ENCODE results near the gene MALRD1. TPM values are rescaled to one million over a fixed set of nuclear protein-coding genes. Genes with fewer than 3 reads are reported as not detected.

MALRD1 gene
- total RNA-seq, 2 experiments from 2014 or later: not detected

DNA sequence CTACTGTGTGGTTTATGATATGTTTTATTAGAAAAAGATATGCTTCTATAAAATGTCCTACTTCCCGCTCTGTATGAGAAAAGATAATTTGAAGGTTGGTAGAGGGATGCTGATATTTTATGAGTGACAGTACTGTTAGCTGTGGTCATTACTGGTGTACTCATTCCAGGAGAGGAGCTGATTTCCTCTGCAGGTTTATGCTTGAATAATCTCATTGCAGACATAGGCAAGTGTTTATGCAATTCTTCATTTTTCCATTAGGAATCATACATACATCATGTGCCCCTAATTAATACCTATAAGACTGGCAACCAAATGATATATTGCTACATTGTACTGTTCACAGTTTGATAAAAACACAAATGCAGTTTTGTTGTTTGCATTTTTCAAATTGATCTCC is 269.4 kb downstream of the MALRD1 start:
- intact Hi-C loops (cut with DNase I, micrococcal nuclease): no loop called here
- H3K36me3 Mint-ChIP-seq (ENCODE audit: low read depth): no peaks in the 10 kb centered on the region
- ChIA-PET POLR2A (no interaction called here), CTCF (no interaction called here)
- H3K9me3 Mint-ChIP-seq (ENCODE audit: low read depth): no peaks in the 10 kb centered on the region
- no peak overlapping the region for H3K4me3 Mint-ChIP-seq
- H3K27ac Mint-ChIP-seq: no peak overlapping the region
- no peaks in the 10 kb centered on the region for H3K27me3 Mint-ChIP-seq
- no peaks in the 10 kb centered on the region for H3K4me1 Mint-ChIP-seq
- no peak for DNase-seq
- ATAC-seq: no peak

DNA sequence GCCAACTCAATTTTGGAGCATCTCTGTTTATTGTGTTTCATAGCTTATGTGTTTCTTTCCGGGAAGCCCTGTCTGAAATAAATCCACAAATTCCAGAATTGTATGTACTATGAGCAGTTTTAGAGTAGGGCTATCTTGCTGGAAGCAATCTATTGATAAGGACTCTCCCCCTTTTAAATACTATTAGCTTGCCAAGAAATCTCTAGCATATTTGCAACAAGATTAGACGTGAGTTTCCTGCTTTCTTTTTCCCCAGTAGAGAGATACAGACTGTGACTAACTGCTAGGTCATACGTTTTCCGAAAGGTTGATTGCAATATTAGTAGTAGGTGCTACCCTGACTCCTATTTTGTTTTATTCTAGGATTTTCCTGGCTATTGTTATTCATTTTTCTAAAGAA is 277.0 kb downstream of the MALRD1 start:
- Mint-ChIP-seq H3K27ac (no peak overlapping the region), H3K4me3 (no peak overlapping the region)
- ATAC-seq: no peak

DNA sequence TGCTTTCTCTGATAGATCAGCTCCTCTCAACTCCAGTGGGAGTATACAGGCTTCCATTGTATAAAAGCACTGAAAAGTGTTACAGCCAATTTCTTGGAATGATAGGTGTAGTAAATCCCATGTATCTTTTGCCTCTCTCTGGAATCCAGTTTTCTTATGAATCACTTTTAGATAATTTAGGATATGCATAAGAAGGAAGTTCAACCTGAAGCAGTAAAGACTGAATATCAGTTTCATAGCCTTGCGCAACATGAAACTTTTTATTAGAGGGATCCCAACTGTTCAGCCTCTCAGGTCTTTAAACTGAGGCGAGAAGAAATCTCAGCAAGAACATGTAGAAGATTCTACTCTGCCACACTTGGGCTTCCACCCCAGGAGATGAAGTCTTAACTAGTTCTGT is 280.0 kb downstream of the MALRD1 start:
- intact Hi-C loops (cut with DNase I, micrococcal nuclease): no loop called here
- Mint-ChIP-seq H3K4me3 (no peak overlapping the region), H3K9me3 (ENCODE audit: low read depth) (peaks cover 4% of the 10 kb centered on the region), H3K4me1 (no peaks in the 10 kb centered on the region), H3K27ac (no peak overlapping the region), H3K27me3 (no peaks in the 10 kb centered on the region), H3K36me3 (ENCODE audit: low read depth) (no peaks in the 10 kb centered on the region)
- ATAC-seq (no peak), DNase-seq (no peak)
- ChIA-PET POLR2A (no interaction called here), CTCF (no interaction called here)

More for the DNA sequence above, 277.0 kb downstream of the MALRD1 start:
- Mint-ChIP-seq H3K36me3 (ENCODE audit: low read depth) (no peaks in the 10 kb centered on the region), H3K27me3 (no peaks in the 10 kb centered on the region), H3K4me1 (no peaks in the 10 kb centered on the region), H3K9me3 (ENCODE audit: low read depth) (peaks cover 4% of the 10 kb centered on the region)
- intact Hi-C loops (cut with DNase I, micrococcal nuclease): no loop called here
- POLR2A ChIA-PET: no interaction called here
- CTCF ChIA-PET: no interaction called here
- DNase-seq: no peak

DNA sequence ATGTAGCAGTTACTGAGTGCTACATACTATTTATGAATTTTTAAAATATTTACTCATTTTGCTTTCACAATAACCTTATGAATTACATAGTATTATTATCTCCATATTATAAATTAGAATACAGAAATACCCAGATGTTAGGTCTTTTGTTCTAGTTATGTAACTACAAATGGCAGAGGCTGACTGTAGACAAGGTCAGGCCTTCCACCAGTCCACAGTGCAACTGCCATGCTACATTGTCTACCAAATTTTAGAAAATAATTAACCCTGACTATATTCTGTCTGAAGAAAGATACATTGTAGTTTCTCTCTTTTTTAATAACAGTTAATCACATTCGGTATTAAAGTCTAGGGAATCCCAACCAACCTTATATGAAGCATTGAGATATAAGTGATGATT is 280.9 kb downstream of the MALRD1 start:
- CTCF ChIA-PET: no interaction called here
- Mint-ChIP-seq H3K4me1 (no peaks in the 10 kb centered on the region), H3K4me3 (no peak overlapping the region)

DNA sequence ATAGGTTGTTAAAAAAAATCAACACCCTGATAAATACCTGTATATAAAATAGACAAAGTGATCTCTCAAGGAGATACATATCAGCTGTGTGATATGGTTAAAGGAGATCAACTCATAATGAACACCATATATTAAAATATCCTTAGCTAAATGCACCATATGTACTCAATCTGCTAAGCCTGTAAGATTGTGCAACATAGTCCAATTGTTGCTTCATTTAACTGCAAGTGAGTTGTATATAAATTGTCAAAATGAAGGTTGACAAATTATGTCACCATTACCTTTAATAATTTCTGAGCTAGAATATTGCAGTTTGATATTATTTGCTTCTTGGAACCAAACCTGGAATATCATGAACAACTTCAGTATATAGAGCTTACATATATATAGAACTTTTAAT is 283.7 kb downstream of the MALRD1 start:
- H3K4me1 Mint-ChIP-seq: no peaks in the 10 kb centered on the region
- intact Hi-C loops (cut with DNase I, micrococcal nuclease): no loop called here
- H3K36me3 Mint-ChIP-seq (ENCODE audit: low read depth): no peaks in the 10 kb centered on the region
- peaks cover 6% of the 10 kb centered on the region for H3K9me3 Mint-ChIP-seq (ENCODE audit: low read depth)
- H3K4me3 Mint-ChIP-seq: no peak overlapping the region
- ChIA-PET POLR2A (no interaction called here), CTCF (no interaction called here)
- no peak overlapping the region for H3K27ac Mint-ChIP-seq
- ATAC-seq: no peak
- no peak for DNase-seq
- H3K27me3 Mint-ChIP-seq: no peaks in the 10 kb centered on the region

More for the DNA sequence above, 280.9 kb downstream of the MALRD1 start:
- DNase-seq (no peak), ATAC-seq (no peak)
- Mint-ChIP-seq H3K27ac (no peak overlapping the region), H3K9me3 (ENCODE audit: low read depth) (peaks cover 4% of the 10 kb centered on the region), H3K36me3 (ENCODE audit: low read depth) (no peaks in the 10 kb centered on the region), H3K27me3 (no peaks in the 10 kb centered on the region)
- POLR2A ChIA-PET: no interaction called here
- intact Hi-C loops (cut with DNase I, micrococcal nuclease): no loop called here

DNA sequence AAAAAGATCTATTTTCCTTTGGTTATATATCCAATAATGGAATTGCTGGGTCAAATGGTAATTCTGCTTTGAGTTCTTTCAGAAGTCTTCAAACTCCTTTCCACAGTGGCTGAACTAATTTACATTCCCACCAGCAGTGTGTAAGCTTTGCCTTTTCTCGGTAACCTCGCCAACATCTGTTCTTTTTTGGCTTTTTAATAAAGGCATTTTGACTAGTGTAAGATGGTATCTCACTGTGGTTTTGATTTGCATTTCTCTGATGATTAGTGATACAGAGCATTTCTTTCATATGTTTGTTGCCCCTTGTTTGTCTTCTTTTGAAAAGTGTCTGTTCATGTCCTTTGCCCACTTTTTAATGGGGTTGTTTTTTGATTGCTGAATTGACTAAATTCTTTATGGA is 285.0 kb downstream of the MALRD1 start:
- CTCF ChIA-PET: no interaction called here
- H3K36me3 Mint-ChIP-seq (ENCODE audit: low read depth): no peaks in the 10 kb centered on the region
- ATAC-seq: no peak
- no peaks in the 10 kb centered on the region for H3K4me1 Mint-ChIP-seq
- no peak overlapping the region for H3K4me3 Mint-ChIP-seq
- no peak for DNase-seq
- H3K9me3 Mint-ChIP-seq (ENCODE audit: low read depth): peaks cover 3% of the 10 kb centered on the region
- no peaks in the 10 kb centered on the region for H3K27me3 Mint-ChIP-seq
- no peak overlapping the region for H3K27ac Mint-ChIP-seq
- intact Hi-C loops (cut with DNase I, micrococcal nuclease): no loop called here
- POLR2A ChIA-PET: no interaction called here

DNA sequence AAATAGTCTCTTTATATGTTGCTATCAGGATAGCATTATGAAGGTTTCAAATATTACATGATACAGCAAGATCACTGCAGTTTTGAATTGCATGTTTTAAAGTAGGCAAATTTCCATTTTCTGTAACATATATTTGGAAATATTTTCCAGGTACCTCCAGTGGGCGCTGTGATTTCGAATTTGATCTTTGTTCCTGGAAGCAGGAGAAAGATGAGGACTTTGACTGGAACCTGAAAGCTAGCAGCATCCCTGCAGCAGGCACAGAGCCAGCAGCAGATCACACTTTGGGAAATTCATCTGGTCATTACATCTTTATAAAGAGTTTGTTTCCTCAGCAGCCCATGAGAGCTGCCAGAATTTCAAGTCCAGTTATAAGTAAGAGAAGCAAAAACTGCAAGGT is 299.0 kb downstream of the MALRD1 start:
- no peak for DNase-seq
- Mint-ChIP-seq H3K36me3 (ENCODE audit: low read depth) (no peaks in the 10 kb centered on the region), H3K9me3 (ENCODE audit: low read depth) (peaks cover 2% of the 10 kb centered on the region), H3K27ac (no peak overlapping the region), H3K27me3 (no peaks in the 10 kb centered on the region), H3K4me1 (no peaks in the 10 kb centered on the region), H3K4me3 (no peak overlapping the region)
- ATAC-seq: no peak
- ChIA-PET CTCF (no interaction called here), POLR2A (no interaction called here)
- intact Hi-C loops (cut with DNase I, micrococcal nuclease): no loop called here

DNA sequence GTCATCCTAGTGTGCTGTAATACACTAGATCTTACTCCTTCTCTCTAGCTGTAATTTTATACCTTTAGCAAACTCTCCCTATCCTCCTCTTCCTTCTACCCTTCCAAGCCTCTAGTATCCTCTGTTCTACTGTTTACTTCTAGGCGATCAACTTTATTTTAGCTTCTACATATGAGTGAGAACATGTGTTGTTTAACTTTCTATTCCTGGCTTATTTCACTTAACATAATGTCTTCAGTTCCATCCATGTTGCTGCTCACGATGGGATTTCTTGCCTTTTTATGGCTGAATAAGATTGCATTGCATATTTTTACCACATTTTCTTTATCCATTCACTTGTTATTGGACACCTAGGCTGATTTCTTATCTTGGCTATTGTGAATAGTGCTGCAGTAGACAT is 318.6 kb downstream of the MALRD1 start:
- H3K4me3 Mint-ChIP-seq: no peak overlapping the region
- H3K36me3 Mint-ChIP-seq (ENCODE audit: low read depth): no peaks in the 10 kb centered on the region

DNA sequence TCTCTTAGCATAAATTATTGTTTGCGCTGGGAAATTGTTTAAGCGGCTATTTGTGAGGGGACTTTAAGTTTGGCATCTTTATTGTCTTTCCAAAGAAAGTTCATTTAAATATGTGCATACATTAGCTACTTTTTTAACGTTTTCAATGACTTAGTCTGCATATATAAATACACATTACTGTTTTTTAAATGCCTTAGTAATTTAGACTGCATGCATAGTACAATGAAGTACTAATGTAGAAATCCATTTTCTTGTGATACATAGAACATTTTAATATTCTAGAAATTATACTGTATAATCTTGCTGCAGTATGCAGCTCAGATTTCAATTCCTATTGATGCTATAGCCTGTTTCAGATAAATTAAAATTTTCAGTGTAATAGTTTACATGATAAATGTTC is 325.4 kb downstream of the MALRD1 start:
- Mint-ChIP-seq H3K4me1 (no peaks in the 10 kb centered on the region), H3K9me3 (ENCODE audit: low read depth) (peaks cover 3% of the 10 kb centered on the region), H3K4me3 (no peak overlapping the region), H3K36me3 (ENCODE audit: low read depth) (no peaks in the 10 kb centered on the region), H3K27me3 (no peaks in the 10 kb centered on the region), H3K27ac (no peak overlapping the region)
- ATAC-seq (no peak), DNase-seq (no peak)
- CTCF ChIA-PET: no interaction called here
- POLR2A ChIA-PET: no interaction called here
- intact Hi-C loops (cut with DNase I, micrococcal nuclease): no loop called here

More for the DNA sequence above, 318.6 kb downstream of the MALRD1 start:
- H3K4me1 Mint-ChIP-seq: no peaks in the 10 kb centered on the region
- no peak overlapping the region for H3K27ac Mint-ChIP-seq
- ChIA-PET CTCF (no interaction called here), POLR2A (no interaction called here)
- DNase-seq: no peak
- intact Hi-C loops (cut with DNase I, micrococcal nuclease): no loop called here
- no peak for ATAC-seq
- no peaks in the 10 kb centered on the region for H3K9me3 Mint-ChIP-seq (ENCODE audit: low read depth)
- H3K27me3 Mint-ChIP-seq: no peaks in the 10 kb centered on the region

DNA sequence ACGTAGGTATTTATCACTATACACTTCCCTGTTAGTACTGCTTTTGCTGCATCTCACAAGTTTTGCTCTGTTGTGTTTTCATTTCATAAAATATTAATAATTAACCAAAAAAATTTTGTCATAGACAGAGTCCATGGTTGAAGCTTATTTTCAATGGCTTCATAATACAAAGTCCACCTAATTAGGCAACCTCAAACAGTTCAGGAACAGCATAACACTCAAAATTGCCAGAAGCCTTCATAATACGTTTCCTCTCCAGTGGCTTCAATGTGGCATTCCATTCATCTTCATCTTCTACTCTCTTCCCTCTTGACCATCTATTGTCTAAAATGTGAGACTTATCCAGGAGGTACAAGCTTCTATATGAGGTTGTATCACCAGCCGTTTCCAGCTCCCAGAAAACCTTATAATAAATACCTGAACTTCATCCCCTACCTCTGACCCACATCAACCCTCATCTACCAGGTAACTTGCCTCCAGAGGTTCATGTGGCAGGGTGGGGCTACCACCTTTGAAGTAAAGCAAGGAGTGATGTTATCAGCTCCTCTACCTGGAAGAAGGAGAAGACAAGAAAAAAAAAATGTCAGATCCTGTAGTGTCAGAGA is 337.3 kb downstream of the MALRD1 start:
- DNase-seq (no peak), ATAC-seq (no peak)
- Mint-ChIP-seq H3K4me3 (no peak overlapping the region), H3K36me3 (ENCODE audit: low read depth) (no peaks in the 10 kb centered on the region), H3K9me3 (ENCODE audit: low read depth) (peaks cover 5% of the 10 kb centered on the region), H3K27me3 (no peaks in the 10 kb centered on the region), H3K27ac (no peak overlapping the region), H3K4me1 (no peaks in the 10 kb centered on the region)
- POLR2A ChIA-PET: no interaction called here
- intact Hi-C loops (cut with DNase I, micrococcal nuclease): no loop called here
- CTCF ChIA-PET: interaction anchor here (0.7 kb wide), 1 partner anchor 12 kb away, joined by 3 read pairs; no protein-coding TSS in a partner anchor

DNA sequence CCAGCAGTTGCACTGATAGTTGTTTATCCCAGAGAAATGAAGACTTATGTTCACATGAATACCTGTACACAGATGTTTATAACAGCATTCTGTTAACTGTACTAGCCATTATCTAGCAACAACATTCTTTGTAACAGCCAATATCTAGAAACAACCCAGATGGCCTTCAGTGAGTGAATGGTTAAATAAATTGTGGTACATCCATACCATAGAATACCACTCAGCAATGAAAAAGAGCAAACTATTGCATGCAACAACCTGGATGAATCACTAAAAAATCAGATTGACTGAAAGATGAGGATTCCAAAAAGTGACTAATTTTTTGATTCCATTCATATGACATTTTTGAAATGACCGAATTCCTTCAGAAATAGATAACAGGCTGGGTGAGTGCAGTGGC is 360.3 kb downstream of the MALRD1 start:
- H3K27ac Mint-ChIP-seq: no peak overlapping the region
- no peaks in the 10 kb centered on the region for H3K4me1 Mint-ChIP-seq
- H3K36me3 Mint-ChIP-seq (ENCODE audit: low read depth): no peaks in the 10 kb centered on the region
- intact Hi-C loops (cut with DNase I, micrococcal nuclease): no loop called here
- CTCF ChIA-PET: no interaction called here
- POLR2A ChIA-PET: no interaction called here
- no peaks in the 10 kb centered on the region for H3K27me3 Mint-ChIP-seq
- H3K9me3 Mint-ChIP-seq (ENCODE audit: low read depth): peaks cover 2% of the 10 kb centered on the region
- no peak overlapping the region for H3K4me3 Mint-ChIP-seq
- ATAC-seq (no peak), DNase-seq (no peak)

DNA sequence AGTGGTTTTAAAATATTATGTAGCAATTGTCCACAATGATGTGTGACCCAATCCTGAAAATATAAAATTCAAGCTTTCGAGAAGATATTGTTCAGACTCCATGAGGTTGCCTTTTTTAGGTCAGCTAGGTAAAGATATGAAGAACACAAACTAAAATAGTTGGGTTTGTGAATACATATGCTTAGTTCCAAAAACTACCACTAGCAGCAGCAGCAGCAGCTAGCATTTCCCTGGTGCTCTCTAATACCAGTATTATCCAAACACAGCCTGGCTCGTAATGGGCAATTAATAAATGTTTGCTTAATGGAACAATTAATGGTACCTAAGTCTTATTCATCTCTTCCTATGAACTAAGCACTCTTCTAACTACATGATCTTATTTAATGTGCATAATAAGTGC is 362.5 kb downstream of the MALRD1 start:
- ChIA-PET CTCF (no interaction called here), POLR2A (no interaction called here)
- H3K36me3 Mint-ChIP-seq (ENCODE audit: low read depth): no peaks in the 10 kb centered on the region
- intact Hi-C loops (cut with DNase I, micrococcal nuclease): loop anchor here in 1 of 2 experiments (10.0 kb wide), 1 partner anchor 374 kb away; no protein-coding TSS in a partner anchor
- no peak overlapping the region for H3K4me3 Mint-ChIP-seq
- DNase-seq (no peak), ATAC-seq (no peak)
- no peak overlapping the region for H3K27ac Mint-ChIP-seq
- H3K4me1 Mint-ChIP-seq: no peaks in the 10 kb centered on the region
- peaks cover 2% of the 10 kb centered on the region for H3K9me3 Mint-ChIP-seq (ENCODE audit: low read depth)
- H3K27me3 Mint-ChIP-seq: no peaks in the 10 kb centered on the region

DNA sequence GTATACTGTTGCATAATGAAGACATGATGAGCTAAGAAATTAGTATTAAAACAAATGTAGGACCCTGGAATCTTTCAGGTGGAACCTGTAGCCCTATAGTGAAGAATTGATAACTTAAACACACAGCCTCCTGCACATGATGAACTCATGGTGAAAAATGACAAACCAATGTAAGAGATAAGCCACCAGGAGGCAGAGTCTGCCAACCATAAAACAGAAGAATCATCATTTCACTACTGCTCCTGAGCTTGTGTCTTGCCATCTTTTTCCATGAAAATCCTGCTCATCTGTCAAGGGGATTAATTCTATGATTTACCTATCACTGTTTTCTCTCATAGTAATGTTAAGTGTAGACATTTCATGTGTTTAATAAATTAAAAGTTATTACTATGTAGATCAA is 363.9 kb downstream of the MALRD1 start:
- POLR2A ChIA-PET: no interaction called here
- ATAC-seq: no peak

More for the DNA sequence above, 363.9 kb downstream of the MALRD1 start:
- CTCF ChIA-PET: no interaction called here
- Mint-ChIP-seq H3K27me3 (no peaks in the 10 kb centered on the region), H3K4me1 (no peaks in the 10 kb centered on the region), H3K4me3 (no peak overlapping the region), H3K27ac (no peak overlapping the region), H3K36me3 (ENCODE audit: low read depth) (no peaks in the 10 kb centered on the region), H3K9me3 (ENCODE audit: low read depth) (no peaks in the 10 kb centered on the region)
- intact Hi-C loops (cut with DNase I, micrococcal nuclease): loop anchor here in 1 of 2 experiments (10.0 kb wide), 1 partner anchor 372 kb away; no protein-coding TSS in a partner anchor
- no peak for DNase-seq

All from activated CD4-positive, alpha-beta T cell treated with anti-CD3 and anti-CD28 coated beads for 36 hours (primary cell).